Rectal smooth muscle tissue (tissue), 1 donor: ENCODE results near the gene MAOA.

Experiments
- H3K27ac ChIP-seq: one replicate; pipeline ENCODE4 v1.7.0; 2013; ENCODE audit warnings: low read depth, low read length, inconsistent platforms
- H3K27me3 ChIP-seq: one replicate; pipeline ENCODE4 v1.7.0; 2013; ENCODE audit warnings: low read length; ENCODE audit not compliant: control insufficient read depth, insufficient read depth
- H3K36me3 ChIP-seq: one replicate; pipeline ENCODE4 v1.7.0; 2013; ENCODE audit warnings: low read length; ENCODE audit not compliant: control insufficient read depth, insufficient read depth
- H3K4me1 ChIP-seq: one replicate; pipeline ENCODE4 v1.7.0; 2013; ENCODE audit warnings: low read length; ENCODE audit not compliant: control insufficient read depth, insufficient read depth
- H3K4me3 ChIP-seq: one replicate; pipeline ENCODE4 v1.7.0; 2013; ENCODE audit warnings: low read length
- H3K9ac ChIP-seq: one replicate; pipeline ENCODE4 v1.7.0; 2013; ENCODE audit warnings: low read length

MAOA gene

GRCh38 chrX:43750248-43750676 lies 94.2 kb downstream of the MAOA start:
- Histone ChIP-seq H3K4me3 (no peak overlapping the region), H3K36me3 (no peaks in the 10 kb centered on the region), H3K9ac (no peak overlapping the region), H3K27me3 (no peaks in the 10 kb centered on the region), H3K27ac (no peak overlapping the region), H3K4me1 (no peaks in the 10 kb centered on the region)

- Histone ChIP-seq H3K4me1 (no peaks in the 10 kb centered on the region), H3K27ac (no peak overlapping the region), H3K4me3 (no peak overlapping the region), H3K27me3 (peaks cover 3% of the 10 kb centered on the region), H3K36me3 (no peaks in the 10 kb centered on the region), H3K9ac (no peak overlapping the region)
Measured at GRCh38 chrX:43753637-43754036, 97.5 kb downstream of the MAOA start.

DNA sequence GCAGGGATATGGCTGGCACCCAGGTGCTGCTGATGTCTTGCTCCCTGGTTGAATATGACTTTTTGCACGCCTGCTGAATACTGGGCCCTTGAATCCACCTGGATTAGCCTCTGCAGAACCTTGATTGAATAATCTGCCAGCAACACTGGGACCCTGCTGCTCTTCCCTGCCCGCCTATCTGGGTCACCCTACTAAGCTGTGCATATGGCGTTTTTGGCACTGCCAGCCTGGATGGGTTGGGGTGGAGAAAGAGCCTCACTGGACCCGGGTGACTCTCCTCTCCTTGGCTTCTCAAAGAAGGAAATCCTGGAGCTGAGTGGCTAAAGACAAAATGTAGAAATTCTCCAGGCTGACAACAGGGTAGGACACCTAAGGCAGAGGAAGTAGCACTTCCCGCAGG lies 100.0 kb downstream of the MAOA start:
- no peak overlapping the region for H3K27ac ChIP-seq
- peaks cover 3% of the 10 kb centered on the region for H3K27me3 ChIP-seq
- H3K36me3 ChIP-seq: no peaks in the 10 kb centered on the region
- H3K4me3 ChIP-seq: no peak overlapping the region
- no peaks in the 10 kb centered on the region for H3K4me1 ChIP-seq
- H3K9ac ChIP-seq: no peak overlapping the region

- H3K36me3 ChIP-seq: no peaks in the 10 kb centered on the region
- H3K9ac ChIP-seq: no peak overlapping the region
- H3K27me3 ChIP-seq: peaks cover 7% of the 10 kb centered on the region
- no peak overlapping the region for H3K4me3 ChIP-seq
- H3K27ac ChIP-seq: no peak overlapping the region
- no peaks in the 10 kb centered on the region for H3K4me1 ChIP-seq
Measured at GRCh38 chrX:43758044-43758443, 101.9 kb downstream of the MAOA start.

DNA sequence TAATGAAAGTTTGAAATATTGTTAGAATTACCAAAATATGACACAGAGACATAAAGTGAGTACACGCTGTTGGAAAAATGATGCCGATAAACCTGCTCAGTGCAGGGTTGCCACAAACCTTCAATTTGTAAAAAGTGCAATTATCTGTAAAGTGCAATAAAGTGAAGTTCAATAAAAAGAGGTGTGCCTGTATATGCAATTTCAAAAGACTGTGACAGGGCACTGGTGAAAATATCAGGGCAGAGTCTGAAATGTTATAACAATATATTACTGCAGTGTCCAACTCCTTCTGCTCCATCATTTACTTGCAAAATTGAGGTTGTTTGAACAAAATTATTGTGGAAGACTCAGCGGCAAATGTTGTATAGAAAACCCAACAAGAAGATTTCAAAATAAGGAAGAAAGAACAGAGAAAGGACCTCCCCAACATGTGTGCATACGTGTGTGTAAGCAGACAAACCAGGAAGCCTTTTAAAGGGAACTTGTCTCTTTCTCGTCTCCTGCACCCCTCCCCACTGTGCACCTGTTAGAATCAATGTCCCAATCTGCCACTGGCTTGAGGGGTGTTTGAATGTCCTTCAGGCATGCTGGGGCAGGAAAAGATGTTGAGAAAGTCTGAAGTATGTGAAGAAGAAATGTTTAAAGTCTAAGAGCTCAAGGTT lies 130.0 kb downstream of the MAOA start:
- Histone ChIP-seq H3K4me3 (no peak overlapping the region), H3K27ac (no peak overlapping the region), H3K4me1 (no peaks in the 10 kb centered on the region), H3K27me3 (no peaks in the 10 kb centered on the region), H3K36me3 (no peaks in the 10 kb centered on the region), H3K9ac (no peak overlapping the region)
